ENCODE measurements around the gene SLC2A3. TPM values are rescaled to one million over a fixed set of nuclear protein-coding genes. Genes with fewer than 3 reads are reported as not detected.
"Not testable (repeated sequence)": the region's sequence is repeated elsewhere in the genome, so short reads cannot be mapped to it uniquely, and the experiment has no call there.

Gene SLC2A3
- polyA plus RNA-seq, 1 donor (not counting 4 experiments of a cell fraction or from before 2014, with no cell fraction given) = 40.5 TPM

- Histone ChIP-seq H3K4me3 (ENCODE audit: control insufficient read depth in 2 of 3, extremely low read depth in 1 of 3, insufficient read depth in 2 of 3, low read depth in 1 of 3, low read length in 3 of 3) (no peak overlapping the region), H3K79me2 (ENCODE audit: control insufficient read depth, insufficient read depth, low read length) (no peaks in the 10 kb centered on the region), H4K20me1 (ENCODE audit: control insufficient read depth, extremely low read depth, insufficient read depth, low read length) (no peaks in the 10 kb centered on the region), H3K9ac (ENCODE audit: control insufficient read depth, extremely low read depth, insufficient read depth, low read length) (no peak overlapping the region), H3K27me3 (ENCODE audit: control insufficient read depth, extremely low read depth, insufficient read depth, low read length) (no peaks in the 10 kb centered on the region), H3K4me1 (ENCODE audit: control insufficient read depth, extremely low read depth, insufficient read depth, low read length) (no peaks in the 10 kb centered on the region), H3K36me3 (ENCODE audit: control insufficient read depth in 2 of 2, extremely low read depth in 1 of 2, insufficient read depth in 2 of 2, low read length in 2 of 2) (no peaks in the 10 kb centered on the region), H3K9me3 (ENCODE audit: control insufficient read depth, low read depth, low read length) (no peaks in the 10 kb centered on the region), H3K4me2 (ENCODE audit: control insufficient read depth, extremely low read depth, insufficient read depth, low read depth, low read length) (no peak overlapping the region), H3K9me1 (ENCODE audit: control insufficient read depth, extremely low read depth, insufficient read depth, low read length) (no peaks in the 10 kb centered on the region), H3K27ac (ENCODE audit: control insufficient read depth, insufficient read depth, low read length) (no peak overlapping the region), H2AFZ (ENCODE audit: control insufficient read depth, low read length) (no peak overlapping the region)
- no peak for DNase-seq (ENCODE audit: low read depth, low spot score)
- dilution Hi-C loops (cut with MboI; ENCODE audit: extremely low pct_ligation_motif_present, low sequenced_read_pairs) = no loop called here
- TF ChIP-seq, protein P1, sequence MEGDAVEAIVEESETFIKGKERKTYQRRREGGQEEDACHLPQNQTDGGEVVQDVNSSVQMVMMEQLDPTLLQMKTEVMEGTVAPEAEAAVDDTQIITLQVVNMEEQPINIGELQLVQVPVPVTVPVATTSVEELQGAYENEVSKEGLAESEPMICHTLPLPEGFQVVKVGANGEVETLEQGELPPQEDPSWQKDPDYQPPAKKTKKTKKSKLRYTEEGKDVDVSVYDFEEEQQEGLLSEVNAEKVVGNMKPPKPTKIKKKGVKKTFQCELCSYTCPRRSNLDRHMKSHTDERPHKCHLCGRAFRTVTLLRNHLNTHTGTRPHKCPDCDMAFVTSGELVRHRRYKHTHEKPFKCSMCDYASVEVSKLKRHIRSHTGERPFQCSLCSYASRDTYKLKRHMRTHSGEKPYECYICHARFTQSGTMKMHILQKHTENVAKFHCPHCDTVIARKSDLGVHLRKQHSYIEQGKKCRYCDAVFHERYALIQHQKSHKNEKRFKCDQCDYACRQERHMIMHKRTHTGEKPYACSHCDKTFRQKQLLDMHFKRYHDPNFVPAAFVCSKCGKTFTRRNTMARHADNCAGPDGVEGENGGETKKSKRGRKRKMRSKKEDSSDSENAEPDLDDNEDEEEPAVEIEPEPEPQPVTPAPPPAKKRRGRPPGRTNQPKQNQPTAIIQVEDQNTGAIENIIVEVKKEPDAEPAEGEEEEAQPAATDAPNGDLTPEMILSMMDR (optimal IDR thresholded peaks at IDR 0.05 in 1 of 3, IDR thresholded peaks at IDR 0.05 in 1 of 3, conservative IDR thresholded peaks at IDR 0.05 in 1 of 3; ENCODE audit: extremely low read depth in 1 of 3, insufficient read depth in 2 of 3, low read length in 3 of 3) = no peak
- no peak for TF ChIP-seq EZH2 (IDR thresholded peaks at IDR 0.05; ENCODE audit: low read length)
- FAIRE-seq = no peak
Measured at GRCh38 chr12:7948589-7949260, 12.7 kb upstream of the SLC2A3 start.

DNA sequence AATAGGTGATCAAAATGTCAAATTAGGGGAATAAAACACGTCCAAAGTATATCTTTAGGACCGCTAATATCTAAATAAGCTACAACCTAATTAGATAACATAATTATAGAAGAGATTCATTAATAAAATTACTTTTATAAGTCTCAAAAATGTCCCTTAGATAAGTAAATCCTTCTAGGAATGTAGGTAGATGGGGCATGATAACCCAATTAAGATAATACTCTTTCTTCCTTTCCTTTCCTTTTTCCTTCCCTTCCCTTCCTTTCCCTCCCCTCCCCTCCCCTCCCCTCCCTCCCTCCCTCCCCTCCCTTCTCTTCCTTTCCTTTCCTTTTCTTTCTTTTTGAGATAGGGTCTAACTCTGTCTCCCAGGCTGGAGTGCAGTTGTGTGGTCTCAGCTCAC lies 11.0 kb upstream of the SLC2A3 start:
- Histone ChIP-seq H3K9ac (ENCODE audit: control insufficient read depth, extremely low read depth, insufficient read depth, low read length) (no peak overlapping the region), H2AFZ (ENCODE audit: control insufficient read depth, low read length) (no peak overlapping the region), H3K4me3 (ENCODE audit: control insufficient read depth in 2 of 3, extremely low read depth in 1 of 3, insufficient read depth in 2 of 3, low read depth in 1 of 3, low read length in 3 of 3) (no peak overlapping the region), H3K9me1 (ENCODE audit: control insufficient read depth, extremely low read depth, insufficient read depth, low read length) (no peaks in the 10 kb centered on the region), H3K27ac (ENCODE audit: control insufficient read depth, insufficient read depth, low read length) (no peak overlapping the region), H3K79me2 (ENCODE audit: control insufficient read depth, insufficient read depth, low read length) (no peaks in the 10 kb centered on the region), H4K20me1 (ENCODE audit: control insufficient read depth, extremely low read depth, insufficient read depth, low read length) (no peaks in the 10 kb centered on the region), H3K9me3 (ENCODE audit: control insufficient read depth, low read depth, low read length) (no peaks in the 10 kb centered on the region), H3K27me3 (ENCODE audit: control insufficient read depth, extremely low read depth, insufficient read depth, low read length) (no peaks in the 10 kb centered on the region), H3K4me1 (ENCODE audit: control insufficient read depth, extremely low read depth, insufficient read depth, low read length) (no peaks in the 10 kb centered on the region), H3K36me3 (ENCODE audit: control insufficient read depth in 2 of 2, extremely low read depth in 1 of 2, insufficient read depth in 2 of 2, low read length in 2 of 2) (no peaks in the 10 kb centered on the region), H3K4me2 (ENCODE audit: control insufficient read depth, extremely low read depth, insufficient read depth, low read depth, low read length) (no peak overlapping the region)
- dilution Hi-C loops (cut with MboI; ENCODE audit: extremely low pct_ligation_motif_present, low sequenced_read_pairs) = no loop called here
- FAIRE-seq (no peak), DNase-seq (ENCODE audit: low read depth, low spot score) (no peak)
- no peak for TF ChIP-seq EZH2 (IDR thresholded peaks at IDR 0.05; ENCODE audit: low read length)
- TF ChIP-seq, protein P1 (optimal IDR thresholded peaks at IDR 0.05 in 1 of 3, IDR thresholded peaks at IDR 0.05 in 1 of 3, conservative IDR thresholded peaks at IDR 0.05 in 1 of 3; ENCODE audit: extremely low read depth in 1 of 3, insufficient read depth in 2 of 3, low read length in 3 of 3) = no peak

GRCh38 chr12:7944760-7945159 lies 8.8 kb upstream of the SLC2A3 start:
- H3K9me3 ChIP-seq (ENCODE audit: control insufficient read depth, low read depth, low read length); H3K9me1 ChIP-seq (ENCODE audit: control insufficient read depth, extremely low read depth, insufficient read depth, low read length); H2AFZ ChIP-seq (ENCODE audit: control insufficient read depth, low read length); H3K79me2 ChIP-seq (ENCODE audit: control insufficient read depth, insufficient read depth, low read length); H3K9ac ChIP-seq (ENCODE audit: control insufficient read depth, extremely low read depth, insufficient read depth, low read length); H3K27me3 ChIP-seq (ENCODE audit: control insufficient read depth, extremely low read depth, insufficient read depth, low read length); H3K4me2 ChIP-seq (ENCODE audit: control insufficient read depth, extremely low read depth, insufficient read depth, low read depth, low read length); DNase-seq (ENCODE audit: low read depth, low spot score); dilution Hi-C loops (cut with MboI; ENCODE audit: extremely low pct_ligation_motif_present, low sequenced_read_pairs); H3K27ac ChIP-seq (ENCODE audit: control insufficient read depth, insufficient read depth, low read length); H3K36me3 ChIP-seq (ENCODE audit: control insufficient read depth in 2 of 2, extremely low read depth in 1 of 2, insufficient read depth in 2 of 2, low read length in 2 of 2); FAIRE-seq; H3K4me3 ChIP-seq (ENCODE audit: control insufficient read depth in 2 of 3, extremely low read depth in 1 of 3, insufficient read depth in 2 of 3, low read depth in 1 of 3, low read length in 3 of 3); H3K4me1 ChIP-seq (ENCODE audit: control insufficient read depth, extremely low read depth, insufficient read depth, low read length); H4K20me1 ChIP-seq (ENCODE audit: control insufficient read depth, extremely low read depth, insufficient read depth, low read length): not testable (repeated sequence)

All from keratinocyte (primary cell).